Measurements from ENCODE around the gene EPB41L1.

Gene EPB41L1

GRCh38 chr20:36254076-36254475 lies 99.5 kb downstream of the EPB41L1 start:
- no peaks in the 10 kb centered on the region for H3K4me1 ChIP-seq (ENCODE audit: insufficient read depth, low read length)
- no peaks in the 10 kb centered on the region for H3K9me3 ChIP-seq (ENCODE audit: low read length)
- no peak overlapping the region for H3K4me3 ChIP-seq (ENCODE audit: low read length)
- H3K27me3 ChIP-seq (ENCODE audit: insufficient read depth, low read length) = no peaks in the 10 kb centered on the region
- H2AFZ ChIP-seq (ENCODE audit: low read depth, low read length) = no peak overlapping the region
- peaks cover 59% of the 10 kb centered on the region for H3K36me3 ChIP-seq (ENCODE audit: insufficient read depth, low read length)

- no peak overlapping the region for H2AFZ ChIP-seq (ENCODE audit: low read depth, low read length)
- no peaks in the 10 kb centered on the region for H3K4me1 ChIP-seq (ENCODE audit: insufficient read depth, low read length)
- no peaks in the 10 kb centered on the region for H3K27me3 ChIP-seq (ENCODE audit: insufficient read depth, low read length)
- no peaks in the 10 kb centered on the region for H3K9me3 ChIP-seq (ENCODE audit: low read length)
- H3K36me3 ChIP-seq (ENCODE audit: insufficient read depth, low read length) = peaks cover 52% of the 10 kb centered on the region
- H3K4me3 ChIP-seq (ENCODE audit: low read length) = no peak overlapping the region
Observed at GRCh38 chr20:36255445-36255844, 100.9 kb downstream of the EPB41L1 start.

- H2AFZ ChIP-seq (ENCODE audit: low read depth, low read length) = no peak overlapping the region
Observed at GRCh38 chr20:36259177-36260061, 104.9 kb downstream of the EPB41L1 start.

GRCh38 chr20:36260316-36260715 lies 105.8 kb downstream of the EPB41L1 start:
- Histone ChIP-seq H3K36me3 (ENCODE audit: insufficient read depth, low read length) (peaks cover 15% of the 10 kb centered on the region), H2AFZ (ENCODE audit: low read depth, low read length) (no peak overlapping the region), H3K4me3 (ENCODE audit: low read length) (no peak overlapping the region), H3K9me3 (ENCODE audit: low read length) (no peaks in the 10 kb centered on the region), H3K27me3 (ENCODE audit: insufficient read depth, low read length) (no peaks in the 10 kb centered on the region), H3K4me1 (ENCODE audit: insufficient read depth, low read length) (no peaks in the 10 kb centered on the region)

More at GRCh38 chr20:36259177-36260061, 104.9 kb downstream of the EPB41L1 start:
- Histone ChIP-seq H3K4me1 (ENCODE audit: insufficient read depth, low read length) (no peaks in the 10 kb centered on the region), H3K36me3 (ENCODE audit: insufficient read depth, low read length) (peaks cover 23% of the 10 kb centered on the region), H3K4me3 (ENCODE audit: low read length) (no peak overlapping the region), H3K9me3 (ENCODE audit: low read length) (no peaks in the 10 kb centered on the region), H3K27me3 (ENCODE audit: insufficient read depth, low read length) (no peaks in the 10 kb centered on the region)

- Histone ChIP-seq H3K9me3 (ENCODE audit: low read length) (no peaks in the 10 kb centered on the region), H2AFZ (ENCODE audit: low read depth, low read length) (no peak overlapping the region), H3K4me1 (ENCODE audit: insufficient read depth, low read length) (no peaks in the 10 kb centered on the region), H3K36me3 (ENCODE audit: insufficient read depth, low read length) (peaks cover 3% of the 10 kb centered on the region), H3K4me3 (ENCODE audit: low read length) (no peak overlapping the region), H3K27me3 (ENCODE audit: insufficient read depth, low read length) (no peaks in the 10 kb centered on the region)
Observed at GRCh38 chr20:36261389-36262105, 107.0 kb downstream of the EPB41L1 start.

DNA sequence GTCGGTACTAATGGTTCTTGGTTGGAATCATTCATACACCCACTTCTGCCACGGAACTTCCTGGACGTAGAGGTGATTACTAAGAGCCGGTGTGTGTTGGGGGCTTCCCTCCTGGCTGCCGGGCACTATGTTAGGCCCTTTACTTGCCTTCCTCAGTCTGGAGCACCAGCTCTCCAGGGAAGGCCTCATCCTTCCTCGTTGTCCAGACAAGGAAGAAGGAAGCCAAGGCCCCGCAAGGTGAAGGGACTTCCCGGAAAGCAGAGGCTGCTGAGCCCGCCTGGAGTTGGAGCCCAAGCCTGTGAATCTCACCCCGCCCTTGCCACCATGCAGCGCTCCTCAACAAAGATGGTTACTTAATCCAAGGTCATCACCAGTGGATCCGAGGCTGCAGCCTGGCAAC lies 107.9 kb downstream of the EPB41L1 start:
- no peaks in the 10 kb centered on the region for H3K4me1 ChIP-seq (ENCODE audit: insufficient read depth, low read length)
- H2AFZ ChIP-seq (ENCODE audit: low read depth, low read length) = no peak overlapping the region
- no peak overlapping the region for H3K4me3 ChIP-seq (ENCODE audit: low read length)
- no peaks in the 10 kb centered on the region for H3K9me3 ChIP-seq (ENCODE audit: low read length)
- no peaks in the 10 kb centered on the region for H3K27me3 ChIP-seq (ENCODE audit: insufficient read depth, low read length)
- no peaks in the 10 kb centered on the region for H3K36me3 ChIP-seq (ENCODE audit: insufficient read depth, low read length)

- Histone ChIP-seq H3K4me3 (ENCODE audit: low read length) (no peak overlapping the region), H3K4me1 (ENCODE audit: insufficient read depth, low read length) (peaks cover 6% of the 10 kb centered on the region), H3K27me3 (ENCODE audit: insufficient read depth, low read length) (no peaks in the 10 kb centered on the region), H2AFZ (ENCODE audit: low read depth, low read length) (no peak overlapping the region), H3K9me3 (ENCODE audit: low read length) (no peaks in the 10 kb centered on the region), H3K36me3 (ENCODE audit: insufficient read depth, low read length) (no peaks in the 10 kb centered on the region)
Observed at GRCh38 chr20:36264426-36265246, 110.1 kb downstream of the EPB41L1 start.

- H2AFZ ChIP-seq (ENCODE audit: low read depth, low read length) = no peak overlapping the region
- no peaks in the 10 kb centered on the region for H3K27me3 ChIP-seq (ENCODE audit: insufficient read depth, low read length)
- H3K4me3 ChIP-seq (ENCODE audit: low read length) = no peak overlapping the region
- no peaks in the 10 kb centered on the region for H3K9me3 ChIP-seq (ENCODE audit: low read length)
- H3K4me1 ChIP-seq (ENCODE audit: insufficient read depth, low read length) = peaks cover 6% of the 10 kb centered on the region
- H3K36me3 ChIP-seq (ENCODE audit: insufficient read depth, low read length) = no peaks in the 10 kb centered on the region
Observed at GRCh38 chr20:36266189-36266588, 111.6 kb downstream of the EPB41L1 start.

DNA sequence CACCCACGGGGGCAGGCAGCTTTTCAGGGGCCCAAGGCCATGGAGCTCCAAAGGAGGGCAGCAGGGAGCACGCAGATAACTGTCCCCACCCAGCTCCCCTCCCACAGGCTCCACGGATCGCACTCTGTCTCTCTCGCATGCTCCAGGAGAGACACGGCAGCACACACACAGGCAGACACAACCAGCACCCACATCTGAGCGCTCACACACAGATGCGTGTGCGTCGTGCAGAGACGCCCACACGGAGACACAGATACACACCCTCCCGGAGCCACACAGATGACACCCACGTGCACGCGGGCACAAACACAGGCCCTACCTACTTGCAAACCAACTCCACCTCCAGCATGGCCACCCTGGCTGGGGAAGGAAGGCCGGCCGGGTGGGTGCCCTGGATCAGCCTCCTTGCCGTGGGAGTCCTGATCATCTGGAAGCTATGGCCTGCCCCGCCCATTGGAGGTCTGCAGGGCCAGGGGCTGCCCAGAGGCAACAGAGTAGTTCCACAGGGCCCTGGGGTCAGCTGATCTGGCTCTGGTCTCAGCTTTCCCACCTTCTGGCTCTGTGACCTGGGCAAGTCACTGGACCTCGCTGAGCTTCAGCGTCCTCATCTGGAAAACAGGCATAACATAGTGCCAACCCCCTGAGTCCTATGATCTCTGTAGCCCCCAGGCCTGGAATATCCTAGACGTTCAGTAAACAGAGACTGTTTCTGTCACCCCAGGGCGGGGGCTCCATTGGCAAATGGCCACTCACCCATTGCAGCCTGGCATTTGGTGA lies 113.3 kb downstream of the EPB41L1 start:
- Histone ChIP-seq H3K36me3 (ENCODE audit: insufficient read depth, low read length) (no peaks in the 10 kb centered on the region), H3K9me3 (ENCODE audit: low read length) (no peaks in the 10 kb centered on the region), H3K4me1 (ENCODE audit: insufficient read depth, low read length) (peaks cover 6% of the 10 kb centered on the region), H3K4me3 (ENCODE audit: low read length) (no peak overlapping the region), H3K27me3 (ENCODE audit: insufficient read depth, low read length) (no peaks in the 10 kb centered on the region), H2AFZ (ENCODE audit: low read depth, low read length) (no peak overlapping the region)

DNA sequence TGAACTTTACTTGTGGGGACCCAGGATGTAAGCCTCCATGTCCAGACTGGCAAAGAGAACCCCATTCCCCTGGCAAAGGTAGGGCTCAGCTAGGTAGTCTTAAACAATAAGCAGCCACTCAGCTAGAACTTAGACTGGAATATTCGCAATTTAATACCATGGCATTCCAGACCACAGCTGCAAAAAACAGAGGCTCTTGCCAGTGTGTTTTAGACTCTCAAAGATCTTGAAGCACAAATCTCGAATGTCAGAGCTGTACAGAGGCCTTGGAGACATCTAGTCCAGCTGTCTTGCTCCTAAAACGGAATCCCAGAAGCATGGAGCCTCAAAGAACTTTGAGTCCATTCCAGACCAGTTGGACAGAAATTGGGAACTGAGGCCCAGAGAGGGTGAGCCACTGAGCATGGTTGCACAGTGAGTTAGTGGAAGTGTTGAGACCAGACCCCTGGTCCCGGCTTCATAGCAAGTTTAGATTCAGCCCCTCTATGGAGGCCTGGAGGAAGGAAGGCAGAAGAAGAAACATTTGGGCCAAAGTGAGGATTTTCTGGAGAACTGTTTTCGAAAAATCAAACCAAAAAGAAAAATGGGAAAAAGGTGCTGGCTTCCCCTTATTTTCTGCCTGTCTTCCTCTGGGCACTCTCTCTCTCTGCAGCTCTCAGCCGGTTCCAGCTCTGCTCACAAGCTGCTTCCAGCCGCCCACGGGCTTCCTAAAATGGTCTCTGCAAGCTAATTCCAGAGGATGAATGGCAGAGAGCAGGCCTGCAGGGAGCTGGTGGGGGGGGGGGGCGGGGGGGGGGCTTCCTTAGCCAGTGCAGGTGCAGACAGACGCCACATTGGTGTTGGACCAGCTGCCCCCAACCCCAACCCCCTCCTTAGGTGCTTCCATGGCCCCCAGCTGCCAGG lies 114.2 kb downstream of the EPB41L1 start:
- Histone ChIP-seq H3K4me3 (ENCODE audit: low read length) (no peak overlapping the region), H3K9me3 (ENCODE audit: low read length) (no peaks in the 10 kb centered on the region), H3K36me3 (ENCODE audit: insufficient read depth, low read length) (no peaks in the 10 kb centered on the region), H3K4me1 (ENCODE audit: insufficient read depth, low read length) (peaks cover 7% of the 10 kb centered on the region), H3K27me3 (ENCODE audit: insufficient read depth, low read length) (no peaks in the 10 kb centered on the region), H2AFZ (ENCODE audit: low read depth, low read length) (no peak overlapping the region)

- H3K36me3 ChIP-seq (ENCODE audit: insufficient read depth, low read length) = no peaks in the 10 kb centered on the region
- H3K4me1 ChIP-seq (ENCODE audit: insufficient read depth, low read length) = peaks cover 15% of the 10 kb centered on the region
Observed at GRCh38 chr20:36269507-36269906, 115.0 kb downstream of the EPB41L1 start.

More at GRCh38 chr20:36269507-36269906, 115.0 kb downstream of the EPB41L1 start:
- Histone ChIP-seq H3K4me3 (ENCODE audit: low read length) (no peak overlapping the region), H3K27me3 (ENCODE audit: insufficient read depth, low read length) (no peaks in the 10 kb centered on the region), H2AFZ (ENCODE audit: low read depth, low read length) (no peak overlapping the region), H3K9me3 (ENCODE audit: low read length) (no peaks in the 10 kb centered on the region)

Data from neuron (in vitro differentiated cells).